HepG2 (cell line): ENCODE results near the gene TCF3. TPM values are rescaled to one million over a fixed set of nuclear protein-coding genes. Genes with fewer than 3 reads are reported as not detected.
A peak's percentile ranks its signal among the peaks of the same experiment; 100 is the strongest.

ENCODE experiments used
- CHD4 ChIP-seq: fragments of 200-600 bp; sonication (generic); IDR thresholded peaks from 2 replicates; pipeline ENCODE4 v1.7.0; 2017; ENCODE audit warnings: mild to moderate bottlenecking, low read length, borderline replicate concordance
- CREBL2 ChIP-seq: sonication (generic); formaldehyde crosslinking; IDR thresholded peaks from 2 replicates; pipeline ENCODE4 v1.8.1; 2023; ENCODE audit warnings: missing genetic modification reagents, mild to moderate bottlenecking, borderline replicate concordance
- ERF ChIP-seq: IDR thresholded peaks from 2 replicates; pipeline ENCODE4 v1.6.1; 2018; ENCODE audit warnings: missing biosample characterization, missing genetic modification reagents
- ETV6 ChIP-seq: sonication (generic); formaldehyde crosslinking; conservative IDR thresholded peaks from 2 replicates; pipeline ENCODE4 v1.4.0; 2020; ENCODE audit warnings: missing genetic modification reagents
- HIVEP1 ChIP-seq: sonication (generic); formaldehyde crosslinking; IDR thresholded peaks from 2 replicates; pipeline ENCODE4 v1.4.0; 2020; ENCODE audit warnings: mild to moderate bottlenecking, missing genetic modification reagents
- HNRNPLL ChIP-seq: fragments of 200-400 bp; formaldehyde crosslinking; IDR thresholded peaks from 2 replicates; pipeline ENCODE4 v1.6.1; 2017; ENCODE audit warnings: mild to moderate bottlenecking, low read depth, low read length; ENCODE audit not compliant: poor library complexity, severe bottlenecking
- KLF11 ChIP-seq: IDR thresholded peaks from 2 replicates; pipeline ENCODE4 v1.6.1; 2016; ENCODE audit warnings: missing compliant biosample characterization
- NKX3-1 ChIP-seq: sonication (generic); formaldehyde crosslinking; IDR thresholded peaks from 2 replicates; pipeline ENCODE4 v1.5.0; 2020; ENCODE audit warnings: missing genetic modification reagents
- PLRG1 ChIP-seq: fragments of 450-650 bp; conservative IDR thresholded peaks from 2 replicates; pipeline ENCODE4 v1.6.1; 2016
- PRPF4 ChIP-seq: fragments of 200-400 bp; formaldehyde crosslinking; IDR thresholded peaks from 2 replicates; pipeline ENCODE4 v1.6.1; 2016; ENCODE audit warnings: low read length, low read depth; ENCODE audit not compliant: poor library complexity, severe bottlenecking
- RFX3 ChIP-seq: IDR thresholded peaks from 2 replicates; pipeline ENCODE4 v1.6.1; 2016; ENCODE audit warnings: missing biosample characterization, missing genetic modification reagents
- SIN3B ChIP-seq: fragments of 150-350 bp; IDR thresholded peaks from 2 replicates; pipeline ENCODE4 v1.6.1; 2014; ENCODE audit warnings: low read length
- SIX1 ChIP-seq: sonication (generic); formaldehyde crosslinking; IDR thresholded peaks from 2 replicates; pipeline ENCODE4 v1.4.0; 2020; ENCODE audit warnings: missing genetic modification reagents, borderline replicate concordance
- TMF1 ChIP-seq: sonication (generic); formaldehyde crosslinking; IDR thresholded peaks from 2 replicates; pipeline ENCODE4 v1.8.1; 2022; ENCODE audit warnings: low read depth, missing genetic modification reagents
- ZMYM3 ChIP-seq: sonication (generic); formaldehyde crosslinking; IDR thresholded peaks from 2 replicates; pipeline ENCODE4 v1.5.1; 2020; ENCODE audit warnings: mild to moderate bottlenecking, missing genetic modification reagents
- ZNF160 ChIP-seq: sonication (generic); formaldehyde crosslinking; IDR thresholded peaks from 2 replicates; pipeline ENCODE4 v1.8.0; 2022; ENCODE audit warnings: mild to moderate bottlenecking, inconsistent platforms, missing genetic modification reagents
- ZNF441 ChIP-seq: sonication (generic); formaldehyde crosslinking; IDR thresholded peaks from 2 replicates; pipeline ENCODE4 v1.7.0; 2021; ENCODE audit warnings: missing genetic modification reagents, borderline replicate concordance
- ZNF530 ChIP-seq: sonication (generic); formaldehyde crosslinking; IDR thresholded peaks from 2 replicates; pipeline ENCODE4 v1.5.0; 2020; ENCODE audit warnings: low read depth, mild to moderate bottlenecking, missing genetic modification reagents
- ZNF598 ChIP-seq: sonication (generic); formaldehyde crosslinking; IDR thresholded peaks from 2 replicates; pipeline ENCODE4 v1.5.1; 2020; ENCODE audit warnings: mild to moderate bottlenecking, missing genetic modification reagents, borderline replicate concordance
- ZNF619 ChIP-seq: sonication (generic); formaldehyde crosslinking; IDR thresholded peaks from 2 replicates; pipeline ENCODE4 v1.4.0; 2020; ENCODE audit warnings: mild to moderate bottlenecking, missing genetic modification reagents
- ZNF761 ChIP-seq: sonication (generic); formaldehyde crosslinking; conservative IDR thresholded peaks from 2 replicates; pipeline ENCODE4 v1.4.0; 2020; ENCODE audit warnings: mild to moderate bottlenecking, missing genetic modification reagents
- ZNF850 ChIP-seq: sonication (generic); formaldehyde crosslinking; conservative IDR thresholded peaks from 2 replicates; pipeline ENCODE4 v1.9.0; 2021; ENCODE audit warnings: mild to moderate bottlenecking, missing genetic modification reagents
- ZSCAN25 ChIP-seq: sonication (generic); formaldehyde crosslinking; IDR thresholded peaks from 2 replicates; pipeline ENCODE4 v1.8.0; 2022; ENCODE audit warnings: mild to moderate bottlenecking, missing genetic modification reagents
- polyA plus RNA-seq, 8 experiments: library from polyadenylated mRNA; depleted of rRNA in 3 of 8; stranded (reverse) in 7 of 8; unstranded in 1 of 8; fragments of >200 nt; fragmentation: Illumina TruSeq in 4 of 8; extraction: Trizol in 4 of 8; gene quantifications; 2 replicates each; pipeline versions ENCODE4 v1.2.1 to v1.2.3, GENCODE V29; 2011 to 2016; ENCODE audit warnings: low read depth in 4 of 8, missing spikeins in 1 of 8, mixed read lengths in 1 of 8; ENCODE audit not compliant: insufficient read depth in 1 of 8
- total RNA-seq, 5 experiments: library from RNA; depleted of rRNA; stranded (reverse); fragments of >200 nt; fragmentation: Illumina TruSeq; extraction: Trizol; gene quantifications; 2 replicates each; pipeline ENCODE4 v1.2.3, GENCODE V29; 2016; ENCODE audit warnings: low read depth in 1 of 5
- TF ChIP-seq, protein P1 (sequence below): sonication (generic); formaldehyde crosslinking; IDR thresholded peaks from 2 replicates; pipeline ENCODE4 v1.8.0; 2022; ENCODE audit warnings: mild to moderate bottlenecking, missing genetic modification reagents, moderate library complexity
- TF ChIP-seq, protein P2 (sequence below): fragments of 450-650 bp; IDR thresholded peaks from 2 replicates; pipeline ENCODE4 v1.6.1; 2016
- TF ChIP-seq, protein P3 (sequence below): sonication (generic); formaldehyde crosslinking; IDR thresholded peaks from 2 replicates; pipeline ENCODE4 v1.4.0; 2020; ENCODE audit warnings: missing genetic modification reagents

TCF3 gene
- total and polyA plus RNA-seq, 2 of the 13 experiments (the other 11 are each of a cell fraction or from before 2014, with no cell fraction given), result 51.4 to 53.2 TPM

- TF ChIP-seq ZNF619 (no peak), ZNF530 (CRISPR knock-in tag) (no peak), ZNF761 (no peak), PRPF4 (no peak), ERF (CRISPR knock-in tag) (no peak), ZNF441 (CRISPR knock-in tag) (no peak), HIVEP1 (CRISPR knock-in tag) (no peak), SIX1 (CRISPR knock-in tag) (no peak), TMF1 (no peak), ZMYM3 (peak; percentile 99), ETV6 (CRISPR knock-in tag) (no peak), CHD4 (0 out of 2 replicates have a peak, but pooled peaks have one; percentile 70), CREBL2 (CRISPR knock-in tag) (no peak), ZSCAN25 (CRISPR knock-in tag) (0 out of 2 replicates have a peak, but pooled peaks have one; percentile 14), HNRNPLL (no peak), ZNF850 (no peak), NKX3-1 (CRISPR knock-in tag) (no peak), ZNF598 (CRISPR knock-in tag) (no peak), KLF11 (CRISPR knock-in tag) (no peak), RFX3 (no peak), ZNF160 (CRISPR knock-in tag) (no peak), SIN3B (no peak), PLRG1 (no peak)
- TF ChIP-seq, protein P1, sequence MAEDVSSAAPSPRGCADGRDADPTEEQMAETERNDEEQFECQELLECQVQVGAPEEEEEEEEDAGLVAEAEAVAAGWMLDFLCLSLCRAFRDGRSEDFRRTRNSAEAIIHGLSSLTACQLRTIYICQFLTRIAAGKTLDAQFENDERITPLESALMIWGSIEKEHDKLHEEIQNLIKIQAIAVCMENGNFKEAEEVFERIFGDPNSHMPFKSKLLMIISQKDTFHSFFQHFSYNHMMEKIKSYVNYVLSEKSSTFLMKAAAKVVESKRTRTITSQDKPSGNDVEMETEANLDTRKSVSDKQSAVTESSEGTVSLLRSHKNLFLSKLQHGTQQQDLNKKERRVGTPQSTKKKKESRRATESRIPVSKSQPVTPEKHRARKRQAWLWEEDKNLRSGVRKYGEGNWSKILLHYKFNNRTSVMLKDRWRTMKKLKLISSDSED (CRISPR knock-in tag), result no peak
- TF ChIP-seq, protein P2, sequence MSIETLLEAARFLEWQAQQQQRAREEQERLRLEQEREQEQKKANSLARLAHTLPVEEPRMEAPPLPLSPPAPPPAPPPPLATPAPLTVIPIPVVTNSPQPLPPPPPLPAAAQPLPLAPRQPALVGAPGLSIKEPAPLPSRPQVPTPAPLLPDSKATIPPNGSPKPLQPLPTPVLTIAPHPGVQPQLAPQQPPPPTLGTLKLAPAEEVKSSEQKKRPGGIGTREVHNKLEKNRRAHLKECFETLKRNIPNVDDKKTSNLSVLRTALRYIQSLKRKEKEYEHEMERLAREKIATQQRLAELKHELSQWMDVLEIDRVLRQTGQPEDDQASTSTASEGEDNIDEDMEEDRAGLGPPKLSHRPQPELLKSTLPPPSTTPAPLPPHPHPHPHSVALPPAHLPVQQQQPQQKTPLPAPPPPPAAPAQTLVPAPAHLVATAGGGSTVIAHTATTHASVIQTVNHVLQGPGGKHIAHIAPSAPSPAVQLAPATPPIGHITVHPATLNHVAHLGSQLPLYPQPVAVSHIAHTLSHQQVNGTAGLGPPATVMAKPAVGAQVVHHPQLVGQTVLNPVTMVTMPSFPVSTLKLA, result no peak
- TF ChIP-seq, protein P3, sequence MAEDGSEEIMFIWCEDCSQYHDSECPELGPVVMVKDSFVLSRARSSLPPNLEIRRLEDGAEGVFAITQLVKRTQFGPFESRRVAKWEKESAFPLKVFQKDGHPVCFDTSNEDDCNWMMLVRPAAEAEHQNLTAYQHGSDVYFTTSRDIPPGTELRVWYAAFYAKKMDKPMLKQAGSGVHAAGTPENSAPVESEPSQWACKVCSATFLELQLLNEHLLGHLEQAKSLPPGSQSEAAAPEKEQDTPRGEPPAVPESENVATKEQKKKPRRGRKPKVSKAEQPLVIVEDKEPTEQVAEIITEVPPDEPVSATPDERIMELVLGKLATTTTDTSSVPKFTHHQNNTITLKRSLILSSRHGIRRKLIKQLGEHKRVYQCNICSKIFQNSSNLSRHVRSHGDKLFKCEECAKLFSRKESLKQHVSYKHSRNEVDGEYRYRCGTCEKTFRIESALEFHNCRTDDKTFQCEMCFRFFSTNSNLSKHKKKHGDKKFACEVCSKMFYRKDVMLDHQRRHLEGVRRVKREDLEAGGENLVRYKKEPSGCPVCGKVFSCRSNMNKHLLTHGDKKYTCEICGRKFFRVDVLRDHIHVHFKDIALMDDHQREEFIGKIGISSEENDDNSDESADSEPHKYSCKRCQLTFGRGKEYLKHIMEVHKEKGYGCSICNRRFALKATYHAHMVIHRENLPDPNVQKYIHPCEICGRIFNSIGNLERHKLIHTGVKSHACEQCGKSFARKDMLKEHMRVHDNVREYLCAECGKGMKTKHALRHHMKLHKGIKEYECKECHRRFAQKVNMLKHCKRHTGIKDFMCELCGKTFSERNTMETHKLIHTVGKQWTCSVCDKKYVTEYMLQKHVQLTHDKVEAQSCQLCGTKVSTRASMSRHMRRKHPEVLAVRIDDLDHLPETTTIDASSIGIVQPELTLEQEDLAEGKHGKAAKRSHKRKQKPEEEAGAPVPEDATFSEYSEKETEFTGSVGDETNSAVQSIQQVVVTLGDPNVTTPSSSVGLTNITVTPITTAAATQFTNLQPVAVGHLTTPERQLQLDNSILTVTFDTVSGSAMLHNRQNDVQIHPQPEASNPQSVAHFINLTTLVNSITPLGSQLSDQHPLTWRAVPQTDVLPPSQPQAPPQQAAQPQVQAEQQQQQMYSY (CRISPR knock-in tag), result no peak
These were observed 46.2 kb downstream of the TCF3 start (continued) for GRCh38 chr19:1606138-1606651.
